H1 (cell line): ENCODE results near the gene ESRRB. TPM values are rescaled to one million over a fixed set of nuclear protein-coding genes. Genes with fewer than 3 reads are reported as not detected.

ENCODE experiments used
- CTCF ChIA-PET: fragments of 300-600 bp; sonication (Branson Sonifier 250); formaldehyde crosslinking; loops from one replicate; lab custom pipeline; 2021; ENCODE audit not compliant: partially characterized antibody; lab: Charles Lee
- POLR2A ChIA-PET: fragments of 300-600 bp; sonication (Branson Sonifier 250); formaldehyde crosslinking; loops from one replicate; lab custom pipeline; 2021; ENCODE audit warnings: inconsistent platforms; ENCODE audit not compliant: partially characterized antibody; lab: Charles Lee
- DNase-seq, 2 experiments: peaks; one replicate each; pipeline versions ENCODE4 v3.0.0 to v3.0.0-alpha.2; 2010 to 2022; ENCODE audit warnings: low spot score in 2 of 2, low read depth in 1 of 2, mixed read lengths in 1 of 2
- FAIRE-seq: peaks from 2 replicates; lab custom pipeline; 2011; peaks lifted over from hg19 to GRCh38; lab: Jason Lieb, UNC
- H2AFZ ChIP-seq: 2 replicates; pipeline ENCODE4 v1.8.1; 2012; ENCODE audit warnings: low read length, inconsistent platforms
- H2AK5ac ChIP-seq: 2 replicates; pipeline ENCODE4 v1.6.1; 2013; ENCODE audit warnings: low read depth, low read length
- H2BK120ac ChIP-seq: replicated peaks from 2 replicates; pipeline ENCODE3; 2013; ENCODE audit warnings: low read depth, low read length, inconsistent platforms
- H2BK12ac ChIP-seq: 2 replicates; pipeline ENCODE4 v1.6.1; 2013; ENCODE audit warnings: low read depth, low read length
- H2BK15ac ChIP-seq: 2 replicates; pipeline ENCODE4 v1.6.1; 2013; ENCODE audit warnings: low read length
- H2BK20ac ChIP-seq: 2 replicates; pipeline ENCODE4 v1.6.1; 2013; ENCODE audit warnings: low read length
- H2BK5ac ChIP-seq: 2 replicates; pipeline ENCODE4 v1.6.1; 2013; ENCODE audit warnings: low read depth, low read length
- H3K14ac ChIP-seq: 2 replicates; pipeline ENCODE4 v1.6.1; 2013; ENCODE audit warnings: inconsistent platforms; ENCODE audit not compliant: insufficient read length
- H3K18ac ChIP-seq: 2 replicates; pipeline ENCODE4 v1.6.1; 2013; ENCODE audit warnings: low read length; ENCODE audit errors: extremely low read depth
- H3K23ac ChIP-seq: 2 replicates; pipeline ENCODE4 v1.6.1; 2013; ENCODE audit warnings: inconsistent platforms; ENCODE audit not compliant: insufficient read length
- H3K23me2 ChIP-seq: 2 replicates; pipeline ENCODE4 v1.6.1; 2013; ENCODE audit warnings: low read depth, low read length
- H3K27ac ChIP-seq: 2 replicates; pipeline ENCODE4 v1.6.1; 2011; ENCODE audit warnings: low read depth, low read length, inconsistent platforms
- H3K27me3 ChIP-seq, 4 experiments: replicated peaks in 1 of 4; 1 replicate in 1 of 4; 2 replicates in 3 of 4; pipeline versions ENCODE4 v1.6.1 to v1.8.1; 2011 to 2013; ENCODE audit warnings: low read length in 3 of 4, mild to moderate bottlenecking in 3 of 4, inconsistent platforms in 2 of 4, mixed read lengths in 2 of 4, moderate library complexity in 1 of 4; ENCODE audit not compliant: control insufficient read depth in 3 of 4, insufficient read depth in 3 of 4; ENCODE audit errors: extremely low read depth in 1 of 4
- H3K36me3 ChIP-seq, 4 experiments: 2 replicates each; pipeline versions ENCODE4 v1.6.1 to v1.8.1; 2011 to 2013; ENCODE audit warnings: mild to moderate bottlenecking in 4 of 4, low read length in 3 of 4, moderate library complexity in 2 of 4, control low read depth in 1 of 4, inconsistent platforms in 1 of 4; ENCODE audit not compliant: insufficient read depth in 4 of 4, control insufficient read depth in 2 of 4
- H3K4ac ChIP-seq: replicated peaks from 2 replicates; pipeline ENCODE3; 2013; ENCODE audit warnings: low read length, low read depth, mixed read lengths, inconsistent platforms; ENCODE audit not compliant: insufficient read length
- H3K4me1 ChIP-seq, 4 experiments: replicated peaks in 1 of 4; 1 replicate in 1 of 4; 2 replicates in 3 of 4; pipeline versions ENCODE4 v1.6.1 to v1.8.1; 2011 to 2013; ENCODE audit warnings: low read length in 3 of 4, inconsistent platforms in 2 of 4, mixed read lengths in 1 of 4; ENCODE audit not compliant: insufficient read depth in 4 of 4, control insufficient read depth in 3 of 4
- H3K4me2 ChIP-seq, 2 experiments: 2 replicates each; pipeline versions ENCODE4 v1.6.1 to v1.8.1; 2011 to 2013; ENCODE audit warnings: low read depth in 2 of 2, low read length in 2 of 2, control low read depth in 1 of 2, inconsistent platforms in 1 of 2, mild to moderate bottlenecking in 1 of 2; ENCODE audit not compliant: insufficient read depth in 1 of 2
- H3K4me3 ChIP-seq, 4 experiments: fragments of 200-600, 300-600 bp in 1 of 4; sonication (generic), shearing (Covaris generic), sonication (Bioruptor Twin) in 1 of 4; 2 replicates each; pipeline versions ENCODE4 v1.5.1 to v1.8.1; 2011 to 2016; ENCODE audit warnings: low read length in 4 of 4, low read depth in 3 of 4, control low read depth in 2 of 4, inconsistent platforms in 2 of 4, mild to moderate bottlenecking in 2 of 4, mixed read lengths in 1 of 4, moderate library complexity in 1 of 4; ENCODE audit not compliant: insufficient read depth in 2 of 4; ENCODE audit errors: extremely low read depth in 1 of 4
- H3K56ac ChIP-seq: replicated peaks from 2 replicates; pipeline ENCODE3; 2013; ENCODE audit warnings: low read depth, mild to moderate bottlenecking, mixed read lengths, low read length, inconsistent platforms; ENCODE audit not compliant: insufficient read length
- H3K79me1 ChIP-seq: 2 replicates; pipeline ENCODE4 v1.6.1; 2013; ENCODE audit warnings: low read depth, low read length, control low read depth
- H3K79me2 ChIP-seq, 2 experiments: 2 replicates each; pipeline versions ENCODE4 v1.6.1 to v1.8.1; 2012 to 2013; ENCODE audit warnings: low read length in 2 of 2, mild to moderate bottlenecking in 2 of 2, inconsistent platforms in 1 of 2; ENCODE audit not compliant: insufficient read depth in 2 of 2, control insufficient read depth in 1 of 2
- H3K9ac ChIP-seq, 4 experiments: replicated peaks in 1 of 4; 1 replicate in 1 of 4; 2 replicates in 3 of 4; pipeline versions ENCODE4 v1.6.1 to v1.8.1; 2011 to 2013; ENCODE audit warnings: low read depth in 3 of 4, low read length in 3 of 4, control low read depth in 2 of 4, mild to moderate bottlenecking in 2 of 4, moderate library complexity in 2 of 4, inconsistent platforms in 1 of 4; ENCODE audit errors: extremely low read depth in 1 of 4
- H3K9me3 ChIP-seq, 2 experiments: 2 replicates each; pipeline versions ENCODE4 v1.6.1 to v1.8.1; 2012 to 2013; ENCODE audit warnings: mild to moderate bottlenecking in 2 of 2, moderate library complexity in 2 of 2, control low read depth in 1 of 2, inconsistent platforms in 1 of 2, low read depth in 1 of 2, low read length in 1 of 2, mixed read lengths in 1 of 2; ENCODE audit not compliant: insufficient read depth in 2 of 2
- H4K20me1 ChIP-seq, 2 experiments: replicated peaks in 1 of 2; 2 replicates each; pipeline versions ENCODE3 to v1.8.1; 2011 to 2013; ENCODE audit warnings: inconsistent platforms in 2 of 2, low read length in 2 of 2, mild to moderate bottlenecking in 1 of 2; ENCODE audit not compliant: insufficient read depth in 2 of 2, control insufficient read depth in 1 of 2
- H4K5ac ChIP-seq: 2 replicates; pipeline ENCODE4 v1.6.1; 2013; ENCODE audit warnings: low read length, low read depth, mixed read lengths, inconsistent platforms; ENCODE audit not compliant: insufficient read length
- H4K8ac ChIP-seq: 2 replicates; pipeline ENCODE4 v1.8.0; 2013; ENCODE audit warnings: mild to moderate bottlenecking, moderate library complexity, low read length, inconsistent platforms; ENCODE audit not compliant: insufficient read depth; ENCODE audit errors: extremely low read depth
- H4K91ac ChIP-seq: replicated peaks from 2 replicates; pipeline ENCODE3; 2013; ENCODE audit warnings: low read length, mixed read lengths, inconsistent platforms; ENCODE audit not compliant: insufficient read length
- CTBP2 ChIP-seq: IDR thresholded peaks from 2 replicates; pipeline ENCODE4 v1.7.0; 2011; ENCODE audit warnings: borderline replicate concordance, mild to moderate bottlenecking, moderate library complexity, mixed read lengths, low read length; ENCODE audit not compliant: insufficient read depth, insufficient read length
- EP300 ChIP-seq, 2 experiments: IDR thresholded peaks; 1 replicate in 1 of 2; 2 replicates in 1 of 2; pipeline ENCODE4 v1.6.1; 2011 to 2012; ENCODE audit warnings: low read depth in 2 of 2, low read length in 2 of 2, mild to moderate bottlenecking in 2 of 2, borderline replicate concordance in 1 of 2, inconsistent platforms in 1 of 2, moderate library complexity in 1 of 2
- GABPA ChIP-seq: IDR thresholded peaks from 2 replicates; pipeline ENCODE4 v1.6.1; 2011; ENCODE audit warnings: mild to moderate bottlenecking, low read length, moderate library complexity, borderline replicate concordance; ENCODE audit not compliant: insufficient read depth
- KDM1A ChIP-seq: fragments of 200-600, 300-600 bp; sonication (generic); IDR thresholded peaks from 2 replicates; pipeline ENCODE4 v1.7.1; 2016; ENCODE audit warnings: mild to moderate bottlenecking, low read length, borderline replicate concordance
- KDM4A ChIP-seq: IDR thresholded peaks from one replicate; pipeline ENCODE4 v1.7.1; 2012; ENCODE audit warnings: low read depth, mild to moderate bottlenecking, moderate library complexity, low read length, inconsistent platforms; ENCODE audit not compliant: severe bottlenecking
- POU5F1 ChIP-seq: IDR thresholded peaks from 2 replicates; pipeline ENCODE4 v1.6.1; 2011; ENCODE audit warnings: low read depth, mild to moderate bottlenecking, low read length, moderate library complexity
- RBBP5 ChIP-seq: IDR thresholded peaks from 2 replicates; pipeline ENCODE4 v1.7.1; 2012; ENCODE audit warnings: low read depth, mild to moderate bottlenecking, inconsistent platforms, low read length, moderate library complexity, borderline replicate concordance
- RXRA ChIP-seq: IDR thresholded peaks from 2 replicates; pipeline ENCODE4 v1.6.1; 2011; ENCODE audit warnings: low read depth, mild to moderate bottlenecking, low read length, moderate library complexity; ENCODE audit not compliant: insufficient read depth
- SAP30 ChIP-seq: fragments of 300-600 bp; sonication (generic); IDR thresholded peaks from 2 replicates; pipeline ENCODE4 v1.7.1; 2012; ENCODE audit warnings: low read length, moderate library complexity, mild to moderate bottlenecking, inconsistent platforms; ENCODE audit not compliant: insufficient read depth, insufficient replicate concordance
- SP2 ChIP-seq: IDR thresholded peaks from 2 replicates; pipeline ENCODE4 v1.6.1; 2012; ENCODE audit warnings: mild to moderate bottlenecking, low read length, inconsistent platforms
- TCF12 ChIP-seq: IDR thresholded peaks from 2 replicates; pipeline ENCODE4 v1.6.1; 2011; ENCODE audit warnings: low read depth, mild to moderate bottlenecking, low read length
- WGBS, 2 experiments: shearing (Covaris generic) in 1 of 2; methylation state at CpG; one replicate each; pipeline versions ENCODE4 v1.1.6 to v1.1.7; 2013 to 2015; ENCODE audit warnings: low lambda C conversion rate in 2 of 2, mixed read lengths in 2 of 2, inconsistent platforms in 1 of 2, low coverage in 1 of 2, missing lambda C conversion rate in 1 of 2; ENCODE audit not compliant: insufficient replicate concordance in 2 of 2, insufficient coverage in 1 of 2, insufficient read length in 1 of 2; ENCODE audit errors: extremely low coverage in 1 of 2, missing lambda C conversion rate in 1 of 2; 5-methylcytosine and 5-hydroxymethylcytosine counted together
- polyA plus RNA-seq, 7 experiments: library from polyadenylated mRNA; depleted of rRNA in 3 of 7; stranded (reverse) in 5 of 7; unstranded in 2 of 7; fragments of >200 nt in 5 of 7; fragments of 200-250 nt in 2 of 7; gene quantifications; 1 replicate in 5 of 7; 2 replicates in 1 of 7; 4 replicates in 1 of 7; pipeline versions ENCODE4 v1.2.1 to v1.2.3, GENCODE V29; 2011 to 2013; ENCODE audit warnings: missing spikeins in 2 of 7, mixed read lengths in 2 of 7
- total RNA-seq: library from RNA; stranded (reverse); fragmentation: NEBNext Ultra II Directional; extraction: Animal tissue kit (Norgen Biotek cat#: 25700); gene quantifications from 2 replicates; pipeline ENCODE4 v1.2.1, GENCODE V29; 2021
- TF ChIP-seq, protein P1 (sequence below): IDR thresholded peaks from 2 replicates; pipeline ENCODE4 v1.6.1; 2011; ENCODE audit warnings: low read length, improper control_type of control experiment

Gene ESRRB
- total and polyA plus RNA-seq, 2 of the 8 experiments (the other 6 are each of a cell fraction or from before 2014, with no cell fraction given) = 0.29 to 0.45 TPM

DNA sequence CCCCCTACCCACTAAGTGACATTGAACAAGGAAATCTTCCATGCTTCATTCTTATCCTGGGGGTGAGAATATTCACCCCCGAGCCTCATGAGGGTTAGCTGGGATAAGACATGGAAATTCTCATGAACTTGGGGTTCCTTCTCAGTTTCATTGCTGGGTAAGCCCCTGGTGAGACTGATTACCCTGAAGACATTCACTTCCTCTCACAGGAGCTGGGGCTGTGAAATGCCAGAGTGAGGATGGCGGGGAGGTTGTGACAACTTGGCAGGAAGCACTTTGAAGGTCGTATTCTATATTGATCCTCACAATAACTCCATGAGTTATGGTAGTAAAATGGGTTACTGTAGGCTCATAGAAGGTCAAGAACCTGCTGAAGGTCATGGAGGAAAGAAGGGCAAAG is 43.5 kb downstream of the ESRRB start:
- Histone ChIP-seq H4K5ac (no peak overlapping the region), H2AFZ (no peak overlapping the region), H3K4ac (no peak overlapping the region), H3K4me2 (no peak overlapping the region), H3K27ac (no peak overlapping the region), H2BK20ac (no peak overlapping the region), H4K20me1 (no peaks in the 10 kb centered on the region), H2BK12ac (no peak overlapping the region), H3K23ac (no peak overlapping the region), H3K56ac (no peak overlapping the region), H3K79me1 (no peaks in the 10 kb centered on the region), H4K8ac (no peak overlapping the region), H3K4me3 (no peak overlapping the region), H2AK5ac (no peak overlapping the region), H3K9me3 (no peaks in the 10 kb centered on the region), H3K14ac (no peak overlapping the region), H3K79me2 (no peaks in the 10 kb centered on the region), H3K27me3 (no peaks in the 10 kb centered on the region), H2BK120ac (no peak overlapping the region), H4K91ac (no peak overlapping the region), H3K18ac (no peak overlapping the region), H2BK15ac (peak overlapping the region; percentile 19; the same call in 1 of the 2 replicates), H3K36me3 (no peaks in the 10 kb centered on the region), H3K4me1 (peaks cover 3 to 16% (median 10%) of the 10 kb centered on the region in 4 experiments; a peak in 6 of 7 replicates), H2BK5ac (no peak overlapping the region), H3K23me2 (no peaks in the 10 kb centered on the region; the same call in 1 of the 2 replicates), H3K9ac (no peak overlapping the region)
- ChIA-PET CTCF (interaction anchor here (0.7 to 1.2 kb wide), 5 partner anchors 27 to 228 kb away, joined by 3 to 4 read pairs (median 3); no protein-coding TSS in a partner anchor), POLR2A (no interaction called here)
- FAIRE-seq = no peak
- WGBS, 2 experiments = 81% methylated on average over 3 of the region's 3 CpGs; no CpG with 5 or more reads in 1 of the 2 experiments
- DNase-seq = no peak
- TF ChIP-seq RBBP5 (no peak), CTBP2 (no peak), EP300 (IDR thresholded peaks at IDR 0.05; ENCODE audit: borderline replicate concordance in 1 of 2, low read depth in 2 of 2, low read length in 2 of 2) (no peak), KDM4A (no peak), GABPA (no peak), KDM1A (no peak), TCF12 (no peak), POU5F1 (no peak), SAP30 (no peak), RXRA (no peak), SP2 (no peak)
- TF ChIP-seq, protein P1, sequence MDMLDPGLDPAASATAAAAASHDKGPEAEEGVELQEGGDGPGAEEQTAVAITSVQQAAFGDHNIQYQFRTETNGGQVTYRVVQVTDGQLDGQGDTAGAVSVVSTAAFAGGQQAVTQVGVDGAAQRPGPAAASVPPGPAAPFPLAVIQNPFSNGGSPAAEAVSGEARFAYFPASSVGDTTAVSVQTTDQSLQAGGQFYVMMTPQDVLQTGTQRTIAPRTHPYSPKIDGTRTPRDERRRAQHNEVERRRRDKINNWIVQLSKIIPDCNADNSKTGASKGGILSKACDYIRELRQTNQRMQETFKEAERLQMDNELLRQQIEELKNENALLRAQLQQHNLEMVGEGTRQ = no peak
